Natural killer cell treated with Interleukin-12 subunit alpha and Interleukin-12 subunit beta and Interleukin-15 and Interleukin-18, amount 100 ng/mL, for 72 hours (primary cell): ENCODE measurements around the gene FHAD1. TPM values are rescaled to one million over a fixed set of nuclear protein-coding genes. Genes with fewer than 3 reads are reported as not detected.

Experiments used
- ATAC-seq, 2 donors: fragments of 150-1000 bp; cut with Tn5 transposase in 1 of 2; sonication (Bioruptor Pico), chemical (Tn5 transposase) in 1 of 2; 2 replicates each; pipeline ENCODE4 v1.10.0; 2021
- DNase-seq: peaks from one replicate; pipeline ENCODE4 v3.0.0; 2022; ENCODE audit warnings: low spot score
- H3K27ac Mint-ChIP-seq, 2 donors: 1 replicate in 1 of 2; 2 replicates in 1 of 2; pipeline ENCODE4 v1.8.0; 2022; ENCODE audit warnings: mixed read lengths in 2 of 2, mild to moderate bottlenecking in 1 of 2, moderate library complexity in 1 of 2
- H3K27me3 Mint-ChIP-seq, 2 donors: 1 replicate in 1 of 2; 2 replicates in 1 of 2; pipeline ENCODE4 v1.8.0; 2022; ENCODE audit warnings: mixed read lengths in 2 of 2
- H3K36me3 Mint-ChIP-seq: one replicate; pipeline ENCODE4 v1.8.0; 2022; ENCODE audit warnings: mixed read lengths
- H3K4me1 Mint-ChIP-seq, 2 donors: 1 replicate in 1 of 2; 2 replicates in 1 of 2; pipeline ENCODE4 v1.8.0; 2022; ENCODE audit warnings: low read depth in 2 of 2, mixed read lengths in 2 of 2, mild to moderate bottlenecking in 1 of 2
- H3K4me3 Mint-ChIP-seq: one replicate; pipeline ENCODE4 v1.8.0; 2022; ENCODE audit warnings: mixed read lengths
- H3K9me3 Mint-ChIP-seq: 2 replicates; pipeline ENCODE4 v1.8.0; 2022; ENCODE audit warnings: mixed read lengths
- total RNA-seq, 2 donors: library from RNA; stranded (reverse); gene quantifications; one replicate each; pipeline ENCODE4 v1.2.3, GENCODE V29; 2022

FHAD1 gene
- total RNA-seq, 2 donors from 2014 or later: 0.42 TPM; not detected in 1

DNA sequence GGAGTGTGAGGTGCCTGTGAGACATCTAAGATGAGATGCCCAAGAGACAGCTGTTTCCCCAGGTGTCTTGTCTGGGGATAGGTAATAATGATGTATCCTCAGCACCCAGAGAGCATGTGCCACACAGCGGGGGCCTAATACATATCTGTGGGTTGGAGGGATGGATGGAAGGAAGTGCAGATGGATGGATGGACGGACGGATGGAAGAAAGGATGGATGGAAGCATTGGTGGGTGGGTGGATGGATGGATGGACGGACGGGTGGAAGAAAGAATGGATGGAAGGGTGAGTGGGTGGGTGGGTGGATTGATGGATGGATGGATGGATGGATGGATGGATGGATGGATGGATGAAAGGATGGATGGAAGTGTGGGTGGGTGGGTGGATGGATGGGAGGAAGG lies 84.2 kb downstream of the FHAD1 start:
- Mint-ChIP-seq H3K36me3 (no peaks in the 10 kb centered on the region), H3K27me3 (no peaks in the 10 kb centered on the region)

GRCh38 chr1:15331734-15332133 lies 84.7 kb downstream of the FHAD1 start:
- no peak overlapping the region for H3K27ac Mint-ChIP-seq
- no peak overlapping the region for H3K4me3 Mint-ChIP-seq
- ATAC-seq: no peak
- H3K27me3 Mint-ChIP-seq: no peaks in the 10 kb centered on the region
- H3K4me1 Mint-ChIP-seq: peaks cover 9% of the 10 kb centered on the region in 2 donors
- DNase-seq: no peak
- no peaks in the 10 kb centered on the region for H3K36me3 Mint-ChIP-seq
- H3K9me3 Mint-ChIP-seq: no peaks in the 10 kb centered on the region

More for the DNA sequence above, 84.2 kb downstream of the FHAD1 start:
- Mint-ChIP-seq H3K9me3 (no peaks in the 10 kb centered on the region), H3K4me3 (no peak overlapping the region), H3K4me1 (peaks cover 4 to 9% of the 10 kb centered on the region in 2 donors), H3K27ac (peak overlapping the region in 1 of 2 donors; percentile 14)
- ATAC-seq (no peak), DNase-seq (no peak)

GRCh38 chr1:15332525-15332924 lies 85.5 kb downstream of the FHAD1 start:
- Mint-ChIP-seq H3K27ac (no peak overlapping the region), H3K36me3 (no peaks in the 10 kb centered on the region), H3K4me1 (peaks cover 12 to 13% of the 10 kb centered on the region in 2 donors), H3K27me3 (no peaks in the 10 kb centered on the region), H3K9me3 (no peaks in the 10 kb centered on the region), H3K4me3 (no peak overlapping the region)
- no peak for ATAC-seq
- no peak for DNase-seq

GRCh38 chr1:15332952-15333715 lies 86.1 kb downstream of the FHAD1 start:
- H3K36me3 Mint-ChIP-seq: no peaks in the 10 kb centered on the region
- H3K9me3 Mint-ChIP-seq: no peaks in the 10 kb centered on the region
- H3K4me3 Mint-ChIP-seq: no peak overlapping the region
- DNase-seq: no peak
- H3K27me3 Mint-ChIP-seq: no peaks in the 10 kb centered on the region
- ATAC-seq: no peak
- H3K4me1 Mint-ChIP-seq: peaks cover 18 to 20% of the 10 kb centered on the region in 2 donors
- H3K27ac Mint-ChIP-seq: no peak overlapping the region

DNA sequence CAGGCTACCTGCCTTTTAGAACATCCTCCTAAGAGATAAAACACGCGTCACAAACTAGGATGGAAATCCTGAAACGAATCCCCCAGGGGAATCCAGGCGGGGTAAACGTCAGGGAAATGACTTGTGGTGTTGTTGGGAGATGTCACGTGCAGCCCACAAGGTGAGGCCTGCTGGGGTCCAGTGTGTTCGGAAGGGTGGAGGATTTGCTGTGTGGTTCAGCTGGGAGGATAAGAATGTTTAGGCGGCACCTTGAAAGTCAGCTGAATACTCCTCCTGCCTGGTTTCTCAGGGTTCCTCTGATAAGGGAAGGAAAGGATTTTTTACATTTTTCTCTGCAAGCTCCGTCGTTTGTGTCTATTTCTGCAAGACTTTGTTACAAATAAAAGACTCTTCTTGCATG lies 88.0 kb downstream of the FHAD1 start:
- Mint-ChIP-seq H3K27ac (no peak overlapping the region), H3K4me1 (peaks cover 24 to 28% of the 10 kb centered on the region in 2 donors), H3K27me3 (no peaks in the 10 kb centered on the region), H3K36me3 (no peaks in the 10 kb centered on the region), H3K4me3 (no peak overlapping the region), H3K9me3 (no peaks in the 10 kb centered on the region)
- ATAC-seq (no peak), DNase-seq (no peak)

- DNase-seq (no peak), ATAC-seq (no peak)
- H3K27me3 Mint-ChIP-seq: no peaks in the 10 kb centered on the region
- H3K9me3 Mint-ChIP-seq: no peaks in the 10 kb centered on the region
- no peak overlapping the region for H3K27ac Mint-ChIP-seq
- no peaks in the 10 kb centered on the region for H3K36me3 Mint-ChIP-seq
- H3K4me1 Mint-ChIP-seq: peaks cover 24 to 39% of the 10 kb centered on the region in 2 donors
- H3K4me3 Mint-ChIP-seq: no peak overlapping the region
Measured at GRCh38 chr1:15336866-15337265, 89.8 kb downstream of the FHAD1 start.

DNA sequence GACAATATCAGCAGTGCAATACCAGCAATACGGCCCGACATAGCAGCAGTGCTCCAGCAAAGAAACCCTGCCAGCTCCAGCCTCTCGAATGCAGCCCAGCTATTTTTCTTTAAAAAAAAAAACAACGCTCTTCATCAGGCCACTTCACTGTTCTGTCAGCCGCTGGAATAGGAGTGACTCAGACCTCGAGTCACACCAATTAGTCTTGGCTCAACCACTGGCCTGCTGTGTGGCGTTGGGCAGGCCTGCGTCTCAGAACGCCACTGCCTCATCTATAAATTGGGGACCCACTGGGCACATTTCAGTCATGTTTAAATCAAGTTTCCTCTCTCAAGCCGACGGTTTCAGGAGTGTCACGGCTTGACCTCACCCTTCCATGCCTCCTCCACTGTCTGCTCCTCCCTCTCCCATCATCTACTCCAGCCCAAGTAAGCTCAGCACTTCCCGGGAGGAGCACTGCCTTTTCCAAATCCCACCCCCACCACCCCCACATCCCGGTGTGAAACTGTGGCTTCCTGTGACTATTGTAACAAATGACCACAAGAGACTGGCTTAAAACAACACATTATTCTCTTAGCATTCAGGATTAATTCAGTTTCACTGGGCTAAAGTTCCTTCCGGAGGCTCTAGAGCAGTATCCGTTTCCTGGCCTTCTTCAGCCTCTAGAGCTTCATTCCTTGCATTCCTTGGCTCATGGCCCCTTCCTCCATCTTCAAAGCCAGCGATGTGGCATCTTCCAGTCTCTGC lies 90.8 kb downstream of the FHAD1 start:
- H3K27ac Mint-ChIP-seq: peak overlapping the region; percentile 60 to 72
- DNase-seq: no peak
- ATAC-seq: peak; percentile 74 to 91
- no peaks in the 10 kb centered on the region for H3K36me3 Mint-ChIP-seq
- H3K4me3 Mint-ChIP-seq: peak overlapping the region; percentile 43
- peaks cover 30 to 44% of the 10 kb centered on the region in 2 donors for H3K4me1 Mint-ChIP-seq
- no peaks in the 10 kb centered on the region for H3K27me3 Mint-ChIP-seq
- no peaks in the 10 kb centered on the region for H3K9me3 Mint-ChIP-seq

GRCh38 chr1:15339570-15339969 lies 92.5 kb downstream of the FHAD1 start:
- no peaks in the 10 kb centered on the region for H3K36me3 Mint-ChIP-seq
- DNase-seq: no peak
- no peaks in the 10 kb centered on the region for H3K27me3 Mint-ChIP-seq
- H3K4me3 Mint-ChIP-seq: no peak overlapping the region
- H3K27ac Mint-ChIP-seq: no peak overlapping the region
- no peak for ATAC-seq
- no peaks in the 10 kb centered on the region for H3K9me3 Mint-ChIP-seq
- H3K4me1 Mint-ChIP-seq: peaks cover 47 to 56% of the 10 kb centered on the region in 2 donors

DNA sequence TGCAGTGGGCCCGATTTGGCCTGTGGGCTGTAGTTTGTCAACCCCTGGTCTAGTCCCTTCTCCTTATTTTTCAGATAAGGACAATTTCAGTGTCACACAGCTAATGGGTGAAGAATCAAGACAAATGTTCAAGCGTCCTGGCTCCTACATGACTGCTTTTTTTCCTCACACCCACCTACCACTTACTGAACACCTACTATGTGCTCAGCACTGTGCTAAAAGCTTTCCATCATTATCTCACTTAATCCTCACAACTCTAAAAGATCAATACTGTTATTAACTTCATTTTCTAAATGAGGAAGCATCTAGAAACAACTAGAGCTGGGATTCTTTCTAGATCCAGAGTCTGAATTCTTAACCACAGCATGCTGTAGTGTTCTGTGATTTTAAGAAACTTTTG lies 94.2 kb downstream of the FHAD1 start:
- H3K27me3 Mint-ChIP-seq: no peaks in the 10 kb centered on the region
- no peaks in the 10 kb centered on the region for H3K36me3 Mint-ChIP-seq
- DNase-seq (no peak), ATAC-seq (no peak)
- peaks cover 64 to 65% of the 10 kb centered on the region in 2 donors for H3K4me1 Mint-ChIP-seq
- peak overlapping the region; percentile 47 to 80 for H3K27ac Mint-ChIP-seq
- H3K9me3 Mint-ChIP-seq: no peaks in the 10 kb centered on the region
- H3K4me3 Mint-ChIP-seq: peak overlapping the region; percentile 72

- H3K4me3 Mint-ChIP-seq: peak overlapping the region; percentile 72
- DNase-seq (no peak), ATAC-seq (peak in 1 of 2 donors; percentile 64)
- H3K27me3 Mint-ChIP-seq: no peaks in the 10 kb centered on the region
- no peaks in the 10 kb centered on the region for H3K9me3 Mint-ChIP-seq
- peaks cover 66 to 70% of the 10 kb centered on the region in 2 donors for H3K4me1 Mint-ChIP-seq
- H3K27ac Mint-ChIP-seq: peak overlapping the region; percentile 47 to 80
- H3K36me3 Mint-ChIP-seq: no peaks in the 10 kb centered on the region
Measured at GRCh38 chr1:15341634-15342407, 94.8 kb downstream of the FHAD1 start.

- no peak for ATAC-seq
- H3K4me3 Mint-ChIP-seq: peak overlapping the region; percentile 72
- H3K27ac Mint-ChIP-seq: peak overlapping the region; percentile 47 to 80
- no peaks in the 10 kb centered on the region for H3K27me3 Mint-ChIP-seq
- DNase-seq: no peak
- H3K36me3 Mint-ChIP-seq: no peaks in the 10 kb centered on the region
- peaks cover 69 to 73% of the 10 kb centered on the region in 2 donors for H3K4me1 Mint-ChIP-seq
- no peaks in the 10 kb centered on the region for H3K9me3 Mint-ChIP-seq
Measured at GRCh38 chr1:15342408-15342967, 95.5 kb downstream of the FHAD1 start.

DNA sequence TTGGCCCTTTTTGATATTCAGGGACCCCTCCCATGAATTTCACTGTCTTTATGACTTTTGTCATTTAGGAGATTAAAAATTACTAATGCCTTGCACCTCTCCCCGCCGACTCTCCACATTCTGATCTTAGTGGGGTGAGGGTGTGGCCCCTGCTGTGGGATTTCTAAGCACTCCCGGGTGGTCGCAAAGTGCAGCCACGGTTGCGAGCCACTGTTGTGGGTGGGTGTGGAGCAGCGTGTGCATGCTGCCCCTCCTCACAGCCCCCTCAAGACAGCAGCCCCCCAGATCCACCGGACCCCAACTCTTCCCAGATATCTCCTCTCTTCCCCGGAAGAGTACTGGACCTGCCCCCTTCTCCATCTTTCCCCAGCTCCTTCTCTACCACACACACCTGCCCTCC lies 96.1 kb downstream of the FHAD1 start:
- no peaks in the 10 kb centered on the region for H3K9me3 Mint-ChIP-seq
- peak overlapping the region; percentile 83 for H3K4me3 Mint-ChIP-seq
- H3K27me3 Mint-ChIP-seq: no peaks in the 10 kb centered on the region
- DNase-seq (no peak), ATAC-seq (no peak)
- peaks cover 69 to 73% of the 10 kb centered on the region in 2 donors for H3K4me1 Mint-ChIP-seq
- no peaks in the 10 kb centered on the region for H3K36me3 Mint-ChIP-seq
- H3K27ac Mint-ChIP-seq: peak overlapping the region; percentile 72 to 80

DNA sequence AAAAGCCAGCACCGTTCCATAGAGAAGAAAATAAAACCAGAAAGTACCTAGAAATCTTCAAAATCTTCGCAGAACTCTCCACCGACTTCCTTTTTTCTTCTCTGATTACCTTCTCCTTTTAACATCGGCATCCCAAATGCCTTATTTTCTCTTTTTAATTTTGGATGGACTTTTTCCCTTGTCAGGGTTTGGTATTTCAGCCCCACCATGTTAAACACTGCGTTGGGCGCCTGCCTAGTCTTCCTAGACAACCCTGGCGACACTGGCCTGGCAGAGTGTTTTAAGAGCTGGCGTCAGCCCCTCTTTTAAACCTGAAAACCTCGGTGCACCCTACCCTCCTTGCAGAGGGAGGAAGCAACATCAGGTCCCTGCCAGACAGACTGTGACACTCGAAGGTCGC lies 96.7 kb downstream of the FHAD1 start:
- no peaks in the 10 kb centered on the region for H3K36me3 Mint-ChIP-seq
- no peak for ATAC-seq
- peaks cover 68 to 73% of the 10 kb centered on the region in 2 donors for H3K4me1 Mint-ChIP-seq
- DNase-seq: no peak
- no peaks in the 10 kb centered on the region for H3K9me3 Mint-ChIP-seq
- peak overlapping the region; percentile 72 to 80 for H3K27ac Mint-ChIP-seq
- H3K4me3 Mint-ChIP-seq: peak overlapping the region; percentile 83
- no peaks in the 10 kb centered on the region for H3K27me3 Mint-ChIP-seq
